Right atrium auricular region (tissue), 2 donors: ENCODE results near the gene C22orf15. TPM values are rescaled to one million over a fixed set of nuclear protein-coding genes. Genes with fewer than 3 reads are reported as not detected.

Experiments used
- DNase-seq: peaks from one replicate; pipeline ENCODE4 v3.0.0-alpha.2; 2019; ENCODE audit warnings: low spot score
- H3K27ac ChIP-seq, 2 donors: fragments of 200-600 bp; sonication (generic); 1 replicate in 1 of 2; 2 replicates in 1 of 2; pipeline ENCODE4 v1.5.1; 2016 to 2019
- H3K27me3 ChIP-seq, 2 donors: fragments of 200-600 bp; sonication (generic); one replicate each; pipeline versions ENCODE4 v1.5.1 to v1.6.0; 2017 to 2019
- H3K36me3 ChIP-seq: fragments of 200-600 bp; sonication (generic); one replicate; pipeline ENCODE4 v1.5.1; 2016
- H3K4me1 ChIP-seq, 2 donors: fragments of 200-600 bp; sonication (generic); one replicate each; pipeline versions ENCODE4 v1.5.1 to v1.6.0; 2017 to 2019
- H3K4me3 ChIP-seq, 2 donors: fragments of 200-600 bp; sonication (generic); 1 replicate in 1 of 2; 2 replicates in 1 of 2; pipeline ENCODE4 v1.5.1; 2017 to 2019; ENCODE audit warnings: mild to moderate bottlenecking in 1 of 2, moderate library complexity in 1 of 2
- H3K9me3 ChIP-seq, 2 donors: fragments of 200-600 bp; sonication (generic); one replicate each; pipeline ENCODE4 v1.5.1; 2019
- CTCF ChIP-seq, 2 donors: fragments of 200-600 bp; sonication (generic); IDR thresholded peaks; one replicate each; pipeline ENCODE4 v1.5.1; 2019; ENCODE audit warnings: antibody characterized with exemption in 2 of 2
- total RNA-seq, 2 donors: library from RNA; depleted of rRNA; stranded (reverse); fragments of >200 nt; gene quantifications; one replicate each; pipeline ENCODE4 v1.1.0, GENCODE V29; 2016

C22orf15 gene
- total RNA-seq, 2 donors from 2014 or later: not detected

- peaks cover 0 to 26% of the 10 kb centered on the region in 2 donors for H3K4me1 ChIP-seq
- no peaks in the 10 kb centered on the region for H3K9me3 ChIP-seq
- no peak overlapping the region for H3K4me3 ChIP-seq
- no peak for TF ChIP-seq CTCF (IDR thresholded peaks at IDR 0.05)
- no peak for DNase-seq
- no peaks in the 10 kb centered on the region for H3K27me3 ChIP-seq
- H3K36me3 ChIP-seq: peaks cover 35% of the 10 kb centered on the region
- no peak overlapping the region for H3K27ac ChIP-seq
Measured at GRCh38 chr22:23745791-23746190, 17.0 kb upstream of the C22orf15 start.

GRCh38 chr22:23749841-23750301 lies 12.9 kb upstream of the C22orf15 start:
- no peaks in the 10 kb centered on the region for H3K27me3 ChIP-seq
- no peak for DNase-seq
- peak overlapping the region in 1 of 2 donors; percentile 63 for H3K4me3 ChIP-seq
- H3K4me1 ChIP-seq: peaks cover 0 to 19% of the 10 kb centered on the region in 2 donors
- H3K9me3 ChIP-seq: no peaks in the 10 kb centered on the region
- no peak for TF ChIP-seq CTCF (IDR thresholded peaks at IDR 0.05)
- H3K27ac ChIP-seq: peak overlapping the region in 1 of 2 donors; percentile 88
- H3K36me3 ChIP-seq: peaks cover 5% of the 10 kb centered on the region

- H3K36me3 ChIP-seq: no peaks in the 10 kb centered on the region
- H3K9me3 ChIP-seq: no peaks in the 10 kb centered on the region
Measured at GRCh38 chr22:23750367-23750713, 12.4 kb upstream of the C22orf15 start.

GRCh38 chr22:23750714-23751440 lies 11.9 kb upstream of the C22orf15 start, which contains the start of gene ZNF70:
Gene ZNF70 (minus strand): TSS chr22:23751112. CDS start chr22:23745140, 5,972 bp downstream.
- Histone ChIP-seq H3K9me3 (no peaks in the 10 kb centered on the region), H3K36me3 (no peaks in the 10 kb centered on the region), H3K4me3 (peak within 1 kb of the TSS; percentile 53 to 63), H3K27me3 (no peaks in the 10 kb centered on the region), H3K27ac (peak within 1 kb of the TSS; percentile 88 to 94), H3K4me1 (peaks cover 0 to 19% of the 10 kb centered on the region in 2 donors)
- peak; percentile 82 for DNase-seq
- TF ChIP-seq CTCF (IDR thresholded peaks at IDR 0.05): peak in 1 of 2 donors; percentile 31

More at GRCh38 chr22:23750367-23750713, 12.4 kb upstream of the C22orf15 start:
- Histone ChIP-seq H3K4me3 (peak overlapping the region; percentile 53 to 63), H3K4me1 (peaks cover 0 to 19% of the 10 kb centered on the region in 2 donors), H3K27ac (peak overlapping the region; percentile 88 to 94), H3K27me3 (no peaks in the 10 kb centered on the region)
- no peak for TF ChIP-seq CTCF (IDR thresholded peaks at IDR 0.05)
- no peak for DNase-seq

GRCh38 chr22:23751441-23751996 lies 11.3 kb upstream of the C22orf15 start:
- Histone ChIP-seq H3K9me3 (no peaks in the 10 kb centered on the region), H3K36me3 (no peaks in the 10 kb centered on the region), H3K27ac (peak overlapping the region; percentile 88 to 94), H3K4me3 (peak overlapping the region; percentile 53 to 63), H3K4me1 (peaks cover 0 to 19% of the 10 kb centered on the region in 2 donors), H3K27me3 (no peaks in the 10 kb centered on the region)
- DNase-seq: no peak
- TF ChIP-seq CTCF (IDR thresholded peaks at IDR 0.05): no peak
